Measurements from ENCODE around the gene IL17B. TPM values are rescaled to one million over a fixed set of nuclear protein-coding genes. Genes with fewer than 3 reads are reported as not detected.

The IL17B gene
- total RNA-seq, 2 experiments from 2014 or later: not detected

DNA sequence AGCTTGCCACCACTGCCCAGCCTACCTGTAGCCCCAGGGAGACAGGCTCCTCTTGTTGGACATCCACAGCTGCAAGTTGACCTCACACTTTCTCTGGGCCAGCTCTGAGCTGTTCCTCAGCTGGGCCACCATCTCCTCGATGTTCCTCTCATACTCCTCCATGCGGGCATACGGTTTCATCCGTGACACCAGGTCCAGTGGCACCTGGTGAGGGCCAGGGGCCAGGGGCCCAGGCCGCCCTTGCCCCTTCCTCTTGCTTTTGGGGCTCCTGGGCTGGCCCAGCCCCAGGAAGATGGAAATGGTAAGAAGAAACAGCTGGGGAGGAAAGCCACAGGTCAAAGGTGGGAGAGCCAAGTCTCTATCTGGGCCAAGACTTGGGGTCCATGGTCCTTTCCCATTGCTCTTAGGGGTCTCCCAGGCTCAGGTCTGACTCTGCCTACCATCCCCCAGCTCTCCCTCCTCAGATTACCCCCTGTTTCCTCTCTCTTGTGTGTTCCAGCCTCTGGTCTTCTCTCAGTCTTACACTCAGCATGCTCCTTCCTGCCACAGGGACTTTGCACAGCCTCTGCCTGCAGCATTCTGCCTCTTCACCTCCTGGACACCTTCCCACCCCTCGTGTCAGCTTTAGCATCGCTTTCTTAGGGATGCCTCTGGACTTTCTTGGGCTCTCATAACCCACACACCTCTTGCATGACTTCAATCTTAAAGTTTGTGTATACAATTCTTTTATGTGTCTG lies 2.2 kb downstream of the IL17B start:
- Histone ChIP-seq H3K9me2 (ENCODE audit: insufficient read depth, low read length) (no peaks in the 10 kb centered on the region), H3K36me3 (ENCODE audit: insufficient read depth, low read length) (no peaks in the 10 kb centered on the region), H3K4me3 (ENCODE audit: low read depth, low read length, poor library complexity, severe bottlenecking) (no peak overlapping the region), H2AFZ (ENCODE audit: low read length) (no peak overlapping the region), H3K79me2 (ENCODE audit: insufficient read depth, low read depth, low read length) (no peaks in the 10 kb centered on the region), H3K9me3 (ENCODE audit: low read length) (no peaks in the 10 kb centered on the region), H4K20me1 (ENCODE audit: insufficient read depth, low read length) (no peaks in the 10 kb centered on the region), H3K27ac (ENCODE audit: low read depth, low read length, poor library complexity, severe bottlenecking) (no peak overlapping the region), H3K4me1 (ENCODE audit: insufficient read depth, low read length, poor library complexity, severe bottlenecking) (no peaks in the 10 kb centered on the region), H3K4me2 (ENCODE audit: low read length) (no peak overlapping the region)
- no peak for TF ChIP-seq CTCF (conservative IDR thresholded peaks at IDR 0.05; ENCODE audit: low read length)
- BruUV-seq (replicated peaks): no TSS peak
- POLR2A ChIA-PET: no interaction called here
- no peak for DNase-seq (ENCODE audit: low spot score)
- CTCF ChIA-PET (ENCODE audit: unreplicated experiment): interaction anchor here (0.6 kb wide), 1 partner anchor 13 kb away, joined by 3 read pairs; no protein-coding TSS in a partner anchor
- intact Hi-C loops (cut with micrococcal nuclease; ENCODE audit: unreplicated experiment): no loop called here

GRCh38 chr5:149376104-149376503 lies 3.0 kb downstream of the IL17B start:
- Histone ChIP-seq H3K4me3 (ENCODE audit: low read depth, low read length, poor library complexity, severe bottlenecking) (no peak overlapping the region), H3K79me2 (ENCODE audit: insufficient read depth, low read depth, low read length) (no peaks in the 10 kb centered on the region), H3K36me3 (ENCODE audit: insufficient read depth, low read length) (no peaks in the 10 kb centered on the region), H3K4me2 (ENCODE audit: low read length) (no peak overlapping the region), H4K20me1 (ENCODE audit: insufficient read depth, low read length) (no peaks in the 10 kb centered on the region), H3K4me1 (ENCODE audit: insufficient read depth, low read length, poor library complexity, severe bottlenecking) (no peaks in the 10 kb centered on the region), H3K27ac (ENCODE audit: low read depth, low read length, poor library complexity, severe bottlenecking) (no peak overlapping the region), H3K9me3 (ENCODE audit: low read length) (no peaks in the 10 kb centered on the region), H2AFZ (ENCODE audit: low read length) (no peak overlapping the region), H3K9me2 (ENCODE audit: insufficient read depth, low read length) (no peaks in the 10 kb centered on the region)
- intact Hi-C loops (cut with micrococcal nuclease; ENCODE audit: unreplicated experiment): no loop called here
- POLR2A ChIA-PET: no interaction called here
- CTCF ChIA-PET (ENCODE audit: unreplicated experiment): no interaction called here
- no peak for DNase-seq (ENCODE audit: low spot score)
- BruUV-seq (replicated peaks): no TSS peak
- TF ChIP-seq EZH2phosphoT487 (IDR thresholded peaks at IDR 0.05; ENCODE audit: borderline replicate concordance, low read depth, low read length) (no peak), CTCF (conservative IDR thresholded peaks at IDR 0.05; ENCODE audit: low read length) (no peak)

GRCh38 chr5:149375434-149375833 lies 3.7 kb downstream of the IL17B start:
- H3K36me3 ChIP-seq (ENCODE audit: insufficient read depth, low read length): no peaks in the 10 kb centered on the region
- ChIA-PET CTCF (ENCODE audit: unreplicated experiment) (interaction anchor here (1.2 kb wide), 1 partner anchor 55 kb away, joined by 4 read pairs; no protein-coding TSS in a partner anchor), POLR2A (no interaction called here)
- no TSS peak for BruUV-seq (replicated peaks)
- H3K4me3 ChIP-seq (ENCODE audit: low read depth, low read length, poor library complexity, severe bottlenecking): no peak overlapping the region
- no peaks in the 10 kb centered on the region for H3K9me2 ChIP-seq (ENCODE audit: insufficient read depth, low read length)
- DNase-seq (ENCODE audit: low spot score): no peak
- intact Hi-C loops (cut with micrococcal nuclease; ENCODE audit: unreplicated experiment): no loop called here
- H3K4me2 ChIP-seq (ENCODE audit: low read length): no peak overlapping the region
- H4K20me1 ChIP-seq (ENCODE audit: insufficient read depth, low read length): no peaks in the 10 kb centered on the region
- TF ChIP-seq CTCF (conservative IDR thresholded peaks at IDR 0.05; ENCODE audit: low read length) (no peak), EZH2phosphoT487 (IDR thresholded peaks at IDR 0.05; ENCODE audit: borderline replicate concordance, low read depth, low read length) (no peak)
- no peak overlapping the region for H2AFZ ChIP-seq (ENCODE audit: low read length)
- no peaks in the 10 kb centered on the region for H3K4me1 ChIP-seq (ENCODE audit: insufficient read depth, low read length, poor library complexity, severe bottlenecking)
- no peaks in the 10 kb centered on the region for H3K9me3 ChIP-seq (ENCODE audit: low read length)
- no peaks in the 10 kb centered on the region for H3K79me2 ChIP-seq (ENCODE audit: insufficient read depth, low read depth, low read length)
- no peak overlapping the region for H3K27ac ChIP-seq (ENCODE audit: low read depth, low read length, poor library complexity, severe bottlenecking)

Data from OCI-LY7 (cell line).